HG02973 (cell line): ENCODE results near the gene AIRE.
"Not testable (repeated sequence)": the region's sequence is repeated elsewhere in the genome, so short reads cannot be mapped to it uniquely, and the experiment has no call there.

ENCODE experiments used
- ATAC-seq: cut with Tn5 transposase; IDR thresholded peaks from one replicate; pipeline ENCODE4 v1.9.1; 2021; ENCODE audit warnings: moderate library complexity; ENCODE audit not compliant: unreplicated experiment

Gene AIRE

GRCh38 chr21:44334329-44335030, 48.8 kb downstream of the AIRE start:
- ATAC-seq = no peak

GRCh38 chr21:44335266-44336059, 49.8 kb downstream of the AIRE start:
- ATAC-seq = no peak

DNA sequence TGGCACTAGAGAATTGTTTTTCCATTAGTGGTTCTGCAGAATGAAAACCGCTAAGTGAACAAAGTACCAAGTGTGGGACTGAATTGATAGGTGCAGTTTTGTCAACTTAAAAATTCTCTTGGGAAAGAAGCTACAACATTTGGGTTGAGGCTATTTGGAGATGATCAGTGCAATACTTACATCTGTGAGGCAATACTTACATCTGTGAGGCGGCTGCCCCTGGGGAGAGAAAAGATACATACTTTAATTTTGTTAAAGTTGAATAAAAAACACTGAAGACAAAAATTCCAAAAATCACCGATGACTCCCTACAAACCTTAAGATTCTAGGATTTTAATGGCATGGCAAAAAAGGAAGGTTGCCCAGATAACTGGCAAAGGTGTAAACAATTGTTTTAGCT, 51.8 kb downstream of the AIRE start:
- ATAC-seq = no peak

DNA sequence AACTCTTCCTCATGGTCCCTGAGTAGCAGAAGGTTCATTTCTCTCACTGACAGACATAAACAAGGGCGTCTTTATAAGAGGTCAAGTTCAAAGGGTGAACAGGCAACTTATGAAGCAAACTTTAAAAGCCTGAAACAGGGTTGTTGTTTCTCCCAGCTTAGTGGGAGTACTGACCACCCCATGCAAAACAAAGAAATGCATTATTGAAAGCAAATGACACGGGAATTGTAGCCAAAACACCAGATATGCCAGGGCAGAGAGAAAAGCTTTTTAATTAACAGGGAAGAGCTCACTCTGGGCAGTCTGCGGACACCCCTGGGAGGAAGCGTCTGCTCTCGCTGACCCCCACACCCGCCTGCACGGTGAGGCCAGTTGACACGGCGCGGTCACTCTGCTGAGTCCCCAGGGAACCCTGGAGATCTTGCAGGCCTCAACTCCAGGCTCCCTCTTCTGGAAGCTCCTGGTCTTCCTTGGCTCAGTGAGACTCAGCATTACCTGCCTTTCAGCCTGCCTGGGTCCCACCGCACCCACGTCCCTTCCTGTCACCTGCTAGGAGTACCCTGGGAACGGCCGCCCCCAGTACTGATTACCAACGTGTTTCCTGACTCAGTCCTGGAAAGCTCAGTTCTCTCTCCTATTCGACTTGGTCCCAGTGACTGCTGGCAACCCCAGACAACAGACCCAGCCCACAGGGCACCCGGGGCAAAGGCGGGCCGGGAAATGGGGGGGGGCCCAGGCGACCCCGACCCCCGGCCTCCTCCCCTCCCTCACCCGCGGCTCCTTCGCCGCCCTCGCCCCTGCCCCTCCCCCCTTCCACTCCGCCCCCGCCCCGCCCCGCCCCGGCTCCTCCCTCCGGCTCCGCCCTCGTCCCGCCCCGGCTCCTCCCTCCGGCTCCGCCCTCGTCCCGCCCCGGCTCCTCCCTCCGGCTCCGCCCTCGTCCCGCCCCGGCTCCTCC, 52.5 kb downstream of the AIRE start:
- no peak for ATAC-seq

DNA sequence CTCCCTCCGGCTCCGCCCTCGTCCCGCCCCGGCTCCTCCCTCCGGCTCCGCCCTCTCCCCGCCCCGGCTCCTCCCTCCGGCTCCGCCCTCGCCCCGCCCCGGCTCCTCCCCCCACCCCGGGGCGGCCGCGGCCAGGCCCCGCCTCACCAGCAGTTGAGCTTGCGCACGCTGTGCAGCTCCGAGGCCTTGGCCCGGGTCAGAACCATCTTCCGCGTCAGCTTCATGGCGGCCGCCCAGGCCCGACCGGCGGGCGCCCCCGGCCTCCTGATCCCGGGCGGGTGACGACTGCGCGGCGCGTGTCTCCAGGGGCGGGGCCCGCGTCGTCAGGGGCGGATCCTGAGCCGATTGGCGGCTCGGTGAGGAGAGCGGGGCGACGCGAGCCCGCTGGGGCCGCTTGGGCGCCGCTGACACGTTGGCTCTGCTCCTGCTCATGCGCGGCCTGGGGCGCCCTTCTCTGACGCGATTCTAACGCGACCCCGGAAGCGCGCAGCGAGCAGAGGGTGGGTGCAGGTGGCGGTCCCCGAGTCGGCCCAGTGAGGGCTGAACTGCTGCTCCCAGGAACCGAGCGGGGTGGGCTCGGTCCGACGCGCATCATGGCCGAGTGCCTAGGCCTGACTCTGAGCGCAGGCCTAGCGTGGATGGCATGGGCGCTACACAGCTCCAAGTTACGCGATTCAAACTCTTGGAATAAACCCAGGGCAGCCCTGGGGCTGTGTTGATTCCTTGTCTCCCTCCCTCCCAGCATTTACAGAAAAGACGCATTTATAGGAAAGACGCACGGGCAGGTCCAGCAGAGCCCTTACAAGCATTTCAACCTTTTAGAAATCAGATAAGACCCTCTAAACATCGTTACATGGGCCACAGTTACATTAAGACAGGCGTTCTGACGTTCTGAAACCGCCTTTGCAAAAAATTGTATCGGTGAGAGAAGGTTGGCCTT, 53.6 kb downstream of the AIRE start, which contains the start of gene CFAP410:
Gene CFAP410 (minus strand): TSS at position 420 of the 940 bp plus-strand sequence. CDS start 196 bp downstream, at position 224.
- peak; percentile 77 for ATAC-seq

DNA sequence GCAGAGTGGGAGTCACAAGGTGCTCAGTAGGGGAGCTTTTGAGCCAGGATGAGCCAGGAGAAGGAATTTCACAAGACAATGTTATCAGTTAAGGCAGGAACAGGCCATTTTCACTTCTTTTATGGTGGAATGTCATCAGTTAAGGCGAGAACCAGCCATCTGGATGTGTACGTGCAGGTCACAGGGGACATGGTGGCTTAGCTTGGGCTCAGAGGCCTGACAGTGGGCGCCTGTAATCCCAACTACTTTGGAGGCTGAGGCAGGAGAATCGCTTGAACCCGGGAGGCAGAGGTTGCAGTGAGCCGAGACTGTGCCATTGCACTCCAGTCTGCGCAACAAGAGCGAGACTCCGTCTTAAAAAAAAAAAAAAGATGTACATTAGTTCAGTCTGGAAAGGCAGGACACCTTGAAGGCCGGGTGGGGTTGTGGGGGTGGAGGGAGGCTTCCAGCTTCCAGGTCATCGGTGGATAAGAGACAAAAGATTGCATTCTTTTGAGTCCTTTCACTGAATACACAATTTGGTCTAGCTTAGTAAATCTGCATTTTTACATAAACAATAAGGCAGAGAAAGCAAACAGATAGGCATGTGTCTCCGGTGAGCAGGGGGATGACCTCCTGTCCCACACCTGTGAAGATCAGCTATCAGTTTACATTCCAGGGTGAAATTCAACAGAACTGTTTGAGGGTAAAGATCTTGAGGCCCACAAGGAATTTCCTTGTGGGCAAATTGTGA, 56.2 kb downstream of the AIRE start:
- ATAC-seq = not testable (repeated sequence)

DNA sequence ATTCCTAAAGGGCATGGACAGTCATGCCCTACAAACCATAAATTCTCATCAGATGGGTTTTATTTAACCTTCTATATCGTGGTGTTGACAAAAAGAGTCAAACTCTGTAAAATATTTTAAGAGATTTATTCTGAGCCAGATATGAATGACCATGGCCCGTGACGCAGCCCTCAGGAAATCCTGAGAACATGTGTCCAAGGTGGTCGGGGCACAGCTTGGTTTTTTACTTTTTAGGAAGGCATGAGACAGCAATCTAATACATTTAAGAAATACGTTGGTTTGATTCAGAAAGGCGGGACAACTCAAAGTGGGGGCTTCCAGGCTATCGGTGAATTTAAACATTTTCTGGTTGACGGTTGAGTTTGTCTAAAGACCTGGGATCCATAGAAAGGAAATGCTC, 57.3 kb downstream of the AIRE start:
- ATAC-seq = not testable (repeated sequence)

- no peak for ATAC-seq
These were observed 59.0 kb downstream of the AIRE start for GRCh38 chr21:44344541-44345183.

- ATAC-seq = no peak
These were observed 59.8 kb downstream of the AIRE start for GRCh38 chr21:44345495-44345894.

GRCh38 chr21:44347911-44348451, 62.3 kb downstream of the AIRE start:
- ATAC-seq = no peak
